HFFc6 (cell line): ENCODE data around the gene PSRC1. TPM values are rescaled to one million over a fixed set of nuclear protein-coding genes. Genes with fewer than 3 reads are reported as not detected.
"Not testable (repeated sequence)": the region's sequence is repeated elsewhere in the genome, so short reads cannot be mapped to it uniquely, and the experiment has no call there.

ENCODE experiments used
- DNase-seq: peaks from one replicate; pipeline ENCODE4 v3.0.0-alpha.2; 2018
- H3K27ac Mint-ChIP-seq: 2 replicates; pipeline ENCODE4 v1.8.0; 2020; ENCODE audit warnings: mild to moderate bottlenecking, mixed read lengths
- H3K27me3 Mint-ChIP-seq: 2 replicates; pipeline ENCODE4 v1.8.0; 2021; ENCODE audit warnings: mild to moderate bottlenecking, moderate library complexity, mixed read lengths; ENCODE audit not compliant: insufficient read depth
- H3K36me3 Mint-ChIP-seq: 2 replicates; pipeline ENCODE4 v1.8.0; 2021; ENCODE audit warnings: low read depth, mixed read lengths
- H3K4me1 Mint-ChIP-seq: 2 replicates; pipeline ENCODE4 v1.8.0; 2020; ENCODE audit warnings: low read depth, mixed read lengths
- H3K4me3 Mint-ChIP-seq: 2 replicates; pipeline ENCODE4 v1.8.0; 2020; ENCODE audit warnings: mild to moderate bottlenecking, moderate library complexity, mixed read lengths
- H3K9me3 Mint-ChIP-seq: 2 replicates; pipeline ENCODE4 v1.8.0; 2020; ENCODE audit warnings: mild to moderate bottlenecking, mixed read lengths
- total RNA-seq, 6 experiments: library from RNA; stranded (reverse); fragmentation: NEBNext Ultra II Directional; extraction: Animal tissue kit (Norgen Biotek cat#: 25700); gene quantifications; 2 replicates in 1 of 6; 3 replicates in 5 of 6; pipeline ENCODE4 v1.2.3, GENCODE V29; 2021
- TF ChIP-seq, protein P1 (sequence below): fragments of 200-600 bp; sonication (generic); IDR thresholded peaks from 2 replicates; pipeline ENCODE4 v1.5.0; 2021; ENCODE audit warnings: antibody characterized with exemption, mild to moderate bottlenecking

Gene PSRC1
- total RNA-seq, 6 experiments from 2014 or later: 17.0 to 33.1 (median 30.4) TPM

DNA sequence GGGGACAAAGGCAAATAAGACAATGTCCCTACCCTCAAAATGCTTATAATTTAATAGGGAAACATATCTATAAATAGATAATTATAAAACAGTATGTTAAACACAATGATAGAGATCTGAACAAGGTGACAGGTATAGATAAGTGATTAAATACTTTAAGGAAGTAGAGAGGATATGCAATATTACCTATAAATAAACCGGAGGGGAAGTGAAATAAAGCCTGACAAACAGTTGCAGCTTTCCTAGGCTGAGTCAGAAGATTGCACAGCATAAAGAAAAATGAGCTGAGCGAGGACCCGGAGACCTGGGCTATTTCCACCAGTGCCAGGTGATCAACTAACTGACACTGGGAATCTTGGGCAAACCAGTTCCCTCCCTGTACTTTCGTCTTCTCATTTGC lies 11.5 kb upstream of the PSRC1 start:
- Mint-ChIP-seq H3K27me3 (no peaks in the 10 kb centered on the region; the same call in 1 of the 2 replicates), H3K4me3 (no peak overlapping the region), H3K27ac (no peak overlapping the region), H3K4me1 (peaks cover 24% of the 10 kb centered on the region), H3K9me3 (no peaks in the 10 kb centered on the region), H3K36me3 (no peaks in the 10 kb centered on the region)
- no peak for DNase-seq
- TF ChIP-seq, protein P1, sequence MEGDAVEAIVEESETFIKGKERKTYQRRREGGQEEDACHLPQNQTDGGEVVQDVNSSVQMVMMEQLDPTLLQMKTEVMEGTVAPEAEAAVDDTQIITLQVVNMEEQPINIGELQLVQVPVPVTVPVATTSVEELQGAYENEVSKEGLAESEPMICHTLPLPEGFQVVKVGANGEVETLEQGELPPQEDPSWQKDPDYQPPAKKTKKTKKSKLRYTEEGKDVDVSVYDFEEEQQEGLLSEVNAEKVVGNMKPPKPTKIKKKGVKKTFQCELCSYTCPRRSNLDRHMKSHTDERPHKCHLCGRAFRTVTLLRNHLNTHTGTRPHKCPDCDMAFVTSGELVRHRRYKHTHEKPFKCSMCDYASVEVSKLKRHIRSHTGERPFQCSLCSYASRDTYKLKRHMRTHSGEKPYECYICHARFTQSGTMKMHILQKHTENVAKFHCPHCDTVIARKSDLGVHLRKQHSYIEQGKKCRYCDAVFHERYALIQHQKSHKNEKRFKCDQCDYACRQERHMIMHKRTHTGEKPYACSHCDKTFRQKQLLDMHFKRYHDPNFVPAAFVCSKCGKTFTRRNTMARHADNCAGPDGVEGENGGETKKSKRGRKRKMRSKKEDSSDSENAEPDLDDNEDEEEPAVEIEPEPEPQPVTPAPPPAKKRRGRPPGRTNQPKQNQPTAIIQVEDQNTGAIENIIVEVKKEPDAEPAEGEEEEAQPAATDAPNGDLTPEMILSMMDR: no peak

DNA sequence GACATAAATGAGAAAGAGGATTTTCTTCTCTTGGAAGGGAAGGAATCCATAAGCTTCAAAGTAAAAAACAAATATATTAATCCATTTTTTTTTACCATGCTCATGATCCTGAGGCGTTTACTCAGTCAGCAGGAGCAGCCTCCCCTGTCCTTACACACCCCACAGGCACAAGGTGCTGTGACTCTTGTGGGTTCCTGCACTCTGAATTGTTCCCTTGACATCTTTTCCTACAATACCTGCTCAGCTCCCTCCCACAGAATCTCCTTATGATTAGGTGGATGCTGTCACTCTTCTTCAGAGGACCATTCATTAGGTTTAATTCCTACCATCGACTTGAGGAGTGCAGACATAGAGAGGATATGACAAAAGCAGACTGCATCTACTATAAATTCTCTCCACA lies 10.1 kb upstream of the PSRC1 start:
- H3K27ac Mint-ChIP-seq: no peak overlapping the region
- H3K4me1 Mint-ChIP-seq: peaks cover 10% of the 10 kb centered on the region
- DNase-seq: no peak
- H3K36me3 Mint-ChIP-seq: no peaks in the 10 kb centered on the region
- TF ChIP-seq, protein P1: no peak
- H3K27me3 Mint-ChIP-seq: peaks cover 3% of the 10 kb centered on the region
- H3K4me3 Mint-ChIP-seq: no peak overlapping the region
- H3K9me3 Mint-ChIP-seq: no peaks in the 10 kb centered on the region

DNA sequence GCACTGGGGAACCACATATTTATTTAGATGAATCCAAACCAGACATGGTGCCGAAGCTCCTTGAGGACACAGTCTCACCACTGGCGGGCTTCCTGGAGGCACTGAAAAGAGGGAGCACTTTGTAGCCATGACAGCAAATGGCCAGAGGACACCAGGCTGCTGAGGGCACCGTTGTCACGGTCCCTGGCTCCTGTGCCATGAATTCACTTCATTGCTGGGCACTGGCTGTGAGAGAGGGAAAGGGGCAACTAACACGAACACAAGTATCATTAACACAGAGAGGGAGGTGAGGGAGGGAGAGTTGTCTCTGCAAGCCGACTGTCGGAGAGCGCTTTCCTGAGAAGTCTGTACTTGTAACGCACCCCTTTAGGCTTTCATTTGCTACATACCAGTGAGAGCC lies 9.4 kb upstream of the PSRC1 start:
- H3K4me1 Mint-ChIP-seq: peaks cover 7% of the 10 kb centered on the region

DNA sequence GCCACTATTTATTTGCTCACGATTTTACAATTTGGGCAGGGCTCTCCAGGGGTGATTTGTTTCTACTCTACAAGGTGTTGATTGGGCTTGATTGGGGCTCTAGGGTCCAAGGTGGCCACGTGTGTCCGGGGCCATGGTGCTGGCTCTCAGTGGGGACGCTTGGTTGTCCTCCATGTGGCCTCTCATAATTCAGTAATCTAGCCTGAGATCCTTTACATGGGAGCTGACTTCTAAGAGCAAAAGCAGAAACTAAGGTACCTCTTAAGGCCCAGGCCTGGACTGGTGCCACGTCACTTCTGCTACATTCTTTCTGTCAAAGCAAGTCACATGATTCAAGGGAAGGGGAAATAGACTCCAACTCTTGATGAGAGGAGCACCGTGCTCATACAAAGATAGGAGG lies 8.1 kb upstream of the PSRC1 start:
- H3K9me3 Mint-ChIP-seq: no peaks in the 10 kb centered on the region
- TF ChIP-seq, protein P1: no peak
- H3K4me3 Mint-ChIP-seq: no peak overlapping the region
- no peak for DNase-seq
- H3K36me3 Mint-ChIP-seq: no peaks in the 10 kb centered on the region
- H3K27ac Mint-ChIP-seq: no peak overlapping the region; the same call in 1 of the 2 replicates
- H3K4me1 Mint-ChIP-seq: peaks cover 7% of the 10 kb centered on the region
- peaks cover 4% of the 10 kb centered on the region for H3K27me3 Mint-ChIP-seq

More for the DNA sequence above, 9.4 kb upstream of the PSRC1 start:
- Mint-ChIP-seq H3K27me3 (peaks cover 4% of the 10 kb centered on the region), H3K36me3 (no peaks in the 10 kb centered on the region), H3K9me3 (no peaks in the 10 kb centered on the region), H3K4me3 (no peak overlapping the region), H3K27ac (no peak overlapping the region)
- no peak for DNase-seq
- TF ChIP-seq, protein P1: no peak

DNA sequence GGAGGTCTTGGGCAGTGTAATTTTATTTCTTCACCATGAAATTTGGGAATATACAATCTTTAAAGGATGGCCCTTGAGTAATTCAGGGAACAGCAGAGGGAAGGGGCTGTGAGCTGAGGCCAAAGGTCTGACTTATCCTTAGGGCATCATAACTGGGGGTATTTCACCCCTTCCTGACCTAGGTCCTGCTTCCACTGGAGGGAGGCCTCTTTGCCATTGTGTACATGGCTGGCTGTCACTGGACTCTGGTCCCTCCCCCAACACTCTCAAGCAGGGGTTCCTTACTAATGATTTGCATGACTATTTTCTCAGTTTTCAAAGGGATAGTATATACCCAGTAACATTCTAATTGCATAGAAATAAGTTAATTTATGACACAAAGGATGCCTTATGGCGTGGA lies 7.2 kb upstream of the PSRC1 start:
- TF ChIP-seq, protein P1: no peak
- H3K36me3 Mint-ChIP-seq: no peaks in the 10 kb centered on the region
- no peak overlapping the region for H3K27ac Mint-ChIP-seq
- H3K9me3 Mint-ChIP-seq: no peaks in the 10 kb centered on the region
- H3K4me3 Mint-ChIP-seq: no peak overlapping the region
- DNase-seq: no peak
- peaks cover 4% of the 10 kb centered on the region for H3K27me3 Mint-ChIP-seq
- H3K4me1 Mint-ChIP-seq: peaks cover 11% of the 10 kb centered on the region

DNA sequence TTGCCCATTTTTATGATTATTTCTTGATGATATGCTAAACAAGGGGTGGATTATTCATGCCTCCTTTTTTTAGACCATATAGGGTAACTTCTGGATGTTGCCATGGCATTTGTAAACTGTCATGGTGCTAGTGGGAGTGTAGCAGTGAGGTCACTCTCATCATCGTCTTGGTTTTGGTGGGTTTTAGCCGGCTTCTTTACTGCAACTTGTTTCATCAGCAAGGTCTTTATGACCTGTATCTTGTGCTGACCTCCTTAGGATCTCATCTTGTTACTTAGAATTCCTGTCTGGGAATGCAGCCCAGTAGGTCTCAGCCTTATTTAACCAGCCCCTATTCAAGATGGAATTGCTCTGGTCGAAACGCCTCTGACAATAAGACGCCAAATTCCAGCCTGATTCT lies 3.8 kb upstream of the PSRC1 start:
- not testable (repeated sequence) for H3K27me3 Mint-ChIP-seq, H3K9me3 Mint-ChIP-seq, H3K36me3 Mint-ChIP-seq, H3K27ac Mint-ChIP-seq, H3K4me3 Mint-ChIP-seq, DNase-seq
- peaks cover 23% of the 10 kb centered on the region for H3K4me1 Mint-ChIP-seq
